Thoracic aorta (tissue), 2 donors: ENCODE data around the gene DENND2A. TPM values are rescaled to one million over a fixed set of nuclear protein-coding genes. Genes with fewer than 3 reads are reported as not detected.

Experiments
- ATAC-seq: fragments of 150-250 bp; one replicate; pipeline ENCODE4 v1.8.0; 2017; ENCODE audit warnings: low read depth; ENCODE audit not compliant: insufficient number of reproducible peaks, low FRiP score
- DNase-seq: peaks from one replicate; pipeline ENCODE4 v3.0.0-alpha.2; 2020; ENCODE audit warnings: low spot score
- H3K27ac ChIP-seq, 2 donors: fragments of 200-600 bp; sonication (generic); 1 replicate in 1 of 2; 2 replicates in 1 of 2; pipeline ENCODE4 v1.5.1; 2016; ENCODE audit warnings: mild to moderate bottlenecking in 2 of 2, moderate library complexity in 2 of 2
- H3K27me3 ChIP-seq: fragments of 200-600 bp; sonication (generic); replicated peaks from 2 replicates; pipeline ENCODE4 v1.6.0; 2016; ENCODE audit warnings: mild to moderate bottlenecking; ENCODE audit not compliant: insufficient read depth
- H3K36me3 ChIP-seq: fragments of 200-600 bp; sonication (generic); one replicate; pipeline ENCODE4 v1.5.1; 2016
- H3K4me1 ChIP-seq, 2 donors: fragments of 200-600 bp; sonication (generic); 1 replicate in 1 of 2; 2 replicates in 1 of 2; pipeline versions ENCODE4 v1.5.1 to v1.6.0; 2016; ENCODE audit warnings: low read depth in 2 of 2, mild to moderate bottlenecking in 1 of 2; ENCODE audit not compliant: control insufficient read depth in 1 of 2
- H3K4me3 ChIP-seq: fragments of 200-600 bp; sonication (generic); 2 replicates; pipeline ENCODE4 v1.5.1; 2016; ENCODE audit warnings: mild to moderate bottlenecking
- H3K9me3 ChIP-seq: fragments of 200-600 bp; sonication (generic); 2 replicates; pipeline ENCODE4 v1.5.1; 2016
- total RNA-seq, 2 donors: library from RNA; depleted of rRNA; stranded (reverse); fragments of >200 nt; gene quantifications; one replicate each; pipeline versions ENCODE4 v1.1.0 to v1.2.3, GENCODE V29; 2016
- TF ChIP-seq, protein P1 (sequence below): fragments of 200-600 bp; sonication (generic); IDR thresholded peaks from one replicate; pipeline ENCODE4 v1.5.1; 2019; ENCODE audit warnings: antibody characterized with exemption

Gene DENND2A
- total RNA-seq, 2 donors from 2014 or later: 4.9 to 5.1 TPM

DNA sequence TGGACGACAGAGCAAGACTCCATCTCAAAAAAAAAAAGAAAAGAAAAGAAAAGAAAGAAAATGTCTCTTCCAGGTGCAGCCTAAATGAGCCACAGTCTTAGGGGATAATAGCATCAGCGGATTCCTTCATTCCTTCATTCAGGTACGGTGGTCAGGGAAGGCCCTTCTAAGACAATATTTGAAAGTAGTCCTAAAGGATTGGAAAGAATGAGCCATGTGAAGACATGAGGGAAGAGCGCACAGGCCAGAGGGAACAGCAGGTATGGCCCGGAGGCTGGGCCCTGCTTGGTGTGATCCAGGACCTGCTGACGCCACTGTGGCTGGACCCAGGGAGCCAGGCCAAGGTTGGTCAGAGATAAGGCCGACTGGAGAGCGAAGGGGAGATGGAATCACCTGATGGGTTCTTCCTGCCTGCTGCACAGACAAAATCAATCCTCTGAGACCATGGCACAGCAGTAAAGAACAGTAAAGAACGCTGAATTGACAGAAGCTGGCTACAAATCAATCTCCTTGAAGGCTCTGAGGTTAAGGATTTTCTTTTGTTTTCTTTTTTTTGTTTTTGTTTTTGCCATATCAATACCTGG, 145.0 kb downstream of the DENND2A start:
- Histone ChIP-seq H3K36me3 (no peaks in the 10 kb centered on the region), H3K27me3 (no peaks in the 10 kb centered on the region), H3K4me3 (no peak overlapping the region), H3K27ac (no peak overlapping the region), H3K4me1 (no peaks in the 10 kb centered on the region), H3K9me3 (no peaks in the 10 kb centered on the region)
- DNase-seq (no peak), ATAC-seq (no peak)
- TF ChIP-seq, protein P1, sequence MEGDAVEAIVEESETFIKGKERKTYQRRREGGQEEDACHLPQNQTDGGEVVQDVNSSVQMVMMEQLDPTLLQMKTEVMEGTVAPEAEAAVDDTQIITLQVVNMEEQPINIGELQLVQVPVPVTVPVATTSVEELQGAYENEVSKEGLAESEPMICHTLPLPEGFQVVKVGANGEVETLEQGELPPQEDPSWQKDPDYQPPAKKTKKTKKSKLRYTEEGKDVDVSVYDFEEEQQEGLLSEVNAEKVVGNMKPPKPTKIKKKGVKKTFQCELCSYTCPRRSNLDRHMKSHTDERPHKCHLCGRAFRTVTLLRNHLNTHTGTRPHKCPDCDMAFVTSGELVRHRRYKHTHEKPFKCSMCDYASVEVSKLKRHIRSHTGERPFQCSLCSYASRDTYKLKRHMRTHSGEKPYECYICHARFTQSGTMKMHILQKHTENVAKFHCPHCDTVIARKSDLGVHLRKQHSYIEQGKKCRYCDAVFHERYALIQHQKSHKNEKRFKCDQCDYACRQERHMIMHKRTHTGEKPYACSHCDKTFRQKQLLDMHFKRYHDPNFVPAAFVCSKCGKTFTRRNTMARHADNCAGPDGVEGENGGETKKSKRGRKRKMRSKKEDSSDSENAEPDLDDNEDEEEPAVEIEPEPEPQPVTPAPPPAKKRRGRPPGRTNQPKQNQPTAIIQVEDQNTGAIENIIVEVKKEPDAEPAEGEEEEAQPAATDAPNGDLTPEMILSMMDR: no peak

DNA sequence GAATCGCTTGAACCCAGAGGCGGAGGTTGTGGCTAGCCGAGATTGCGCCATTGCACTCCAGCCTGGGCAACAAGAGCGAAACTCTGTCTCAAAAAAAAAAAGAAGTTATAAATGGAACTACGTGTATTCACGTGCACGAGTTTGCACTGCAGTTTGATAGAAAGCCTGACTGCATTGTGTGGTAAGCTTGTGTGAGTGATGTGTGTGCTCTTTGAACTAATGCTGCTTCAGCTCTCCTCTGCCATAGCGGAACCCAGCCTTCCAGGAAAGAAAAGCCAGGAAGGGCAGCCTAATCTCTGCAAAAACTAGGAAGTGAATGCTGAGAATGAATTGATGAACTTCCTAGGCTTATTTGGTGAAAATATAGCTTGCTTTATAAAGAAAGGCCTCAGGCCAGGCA, 145.7 kb downstream of the DENND2A start:
- no peak overlapping the region for H3K4me3 ChIP-seq
- no peak overlapping the region for H3K27ac ChIP-seq
- no peaks in the 10 kb centered on the region for H3K36me3 ChIP-seq
- TF ChIP-seq, protein P1: no peak
- H3K9me3 ChIP-seq: no peaks in the 10 kb centered on the region
- H3K27me3 ChIP-seq: no peaks in the 10 kb centered on the region
- ATAC-seq: no peak
- no peaks in the 10 kb centered on the region for H3K4me1 ChIP-seq
- no peak for DNase-seq

DNA sequence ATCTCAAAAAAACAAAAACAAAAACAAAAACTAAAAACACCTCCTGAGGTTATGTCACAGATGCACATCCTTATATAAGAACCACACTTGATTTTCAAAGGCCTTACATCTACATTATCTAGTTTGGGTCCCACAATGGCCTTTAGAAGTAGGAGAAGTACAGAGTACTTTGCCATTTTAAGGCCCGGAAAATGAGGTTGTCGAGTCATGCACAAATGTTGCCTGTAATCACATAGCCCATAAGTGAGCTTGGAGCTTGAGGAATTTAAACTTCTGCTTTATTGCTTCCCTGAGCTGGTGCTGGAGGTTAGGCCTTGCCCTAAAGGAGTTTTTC, 151.6 kb downstream of the DENND2A start:
- H3K27ac ChIP-seq: no peak overlapping the region
- H3K27me3 ChIP-seq: no peaks in the 10 kb centered on the region
- ATAC-seq (no peak), DNase-seq (no peak)
- H3K36me3 ChIP-seq: no peaks in the 10 kb centered on the region
- no peaks in the 10 kb centered on the region for H3K4me1 ChIP-seq
- TF ChIP-seq, protein P1: no peak
- no peak overlapping the region for H3K4me3 ChIP-seq
- H3K9me3 ChIP-seq: no peaks in the 10 kb centered on the region

DNA sequence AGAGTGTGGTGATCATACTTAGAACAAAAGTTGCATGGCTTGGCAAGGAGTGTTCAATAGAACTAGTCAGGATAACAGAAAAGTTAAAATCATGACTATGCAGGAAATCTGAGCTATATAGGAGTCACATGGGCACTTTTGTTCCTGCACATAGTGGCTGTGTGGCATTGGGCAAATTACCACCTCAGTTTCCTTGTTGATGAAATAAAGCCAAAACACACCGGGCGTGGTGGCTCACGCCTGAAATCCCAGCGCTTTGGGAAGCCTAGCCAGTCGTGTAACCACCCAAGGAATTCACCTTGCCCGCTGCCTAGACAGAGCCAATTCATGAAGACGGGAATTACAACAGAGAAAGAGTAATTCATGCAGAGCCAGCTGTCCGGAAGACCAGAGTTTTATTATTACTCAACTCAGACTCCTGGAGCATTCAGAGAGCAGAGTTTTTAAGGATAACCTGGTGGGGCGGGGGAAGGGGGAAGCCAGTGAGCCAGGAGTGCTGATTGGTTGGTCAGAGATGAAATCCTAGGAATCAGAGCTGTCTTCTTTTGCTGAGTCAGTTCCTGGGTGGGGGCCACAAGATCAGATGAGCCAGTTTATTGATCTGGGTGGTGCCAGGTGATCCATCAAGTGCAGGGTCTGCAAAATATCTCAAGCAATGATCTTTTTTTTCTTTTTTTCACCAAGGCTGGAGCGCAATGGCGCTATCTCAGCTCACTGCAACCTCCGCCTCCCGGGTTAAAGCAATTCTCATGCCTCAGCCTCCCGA, 154.9 kb downstream of the DENND2A start:
- no peak overlapping the region for H3K27ac ChIP-seq
- ATAC-seq (no peak), DNase-seq (no peak)
- TF ChIP-seq, protein P1: no peak
- H3K4me1 ChIP-seq: no peaks in the 10 kb centered on the region
- no peaks in the 10 kb centered on the region for H3K9me3 ChIP-seq
- no peak overlapping the region for H3K4me3 ChIP-seq
- no peaks in the 10 kb centered on the region for H3K27me3 ChIP-seq
- no peaks in the 10 kb centered on the region for H3K36me3 ChIP-seq

DNA sequence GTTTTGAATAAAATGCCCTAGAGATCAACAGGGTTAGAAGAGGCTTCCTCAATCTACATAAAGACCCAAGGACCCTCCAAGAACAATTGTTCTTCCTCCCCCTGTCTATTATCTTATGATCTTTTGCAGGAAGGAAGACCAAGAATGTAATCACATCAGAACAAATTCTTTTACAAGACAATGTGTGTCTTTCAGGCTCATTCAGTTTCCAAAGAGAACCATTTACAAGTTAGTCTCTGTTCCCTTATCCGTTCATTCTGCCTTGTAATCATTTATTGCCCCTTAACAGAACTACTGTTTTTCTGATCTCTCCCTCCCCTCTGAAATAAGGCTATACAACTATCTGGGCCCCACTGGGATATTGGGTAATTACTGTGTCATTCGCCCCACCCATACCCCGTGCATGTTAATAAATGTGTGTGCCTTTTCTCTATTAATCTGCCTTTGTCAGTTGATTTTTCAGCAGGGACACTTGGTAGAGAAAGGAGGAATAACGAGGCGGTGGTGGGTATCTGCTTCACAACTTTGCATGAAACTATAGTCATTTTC, 155.6 kb downstream of the DENND2A start:
- Histone ChIP-seq H3K4me3 (no peak overlapping the region), H3K27me3 (no peaks in the 10 kb centered on the region), H3K9me3 (no peaks in the 10 kb centered on the region), H3K27ac (no peak overlapping the region), H3K36me3 (no peaks in the 10 kb centered on the region), H3K4me1 (no peaks in the 10 kb centered on the region)
- DNase-seq (no peak), ATAC-seq (no peak)
- TF ChIP-seq, protein P1: no peak
